ENCODE data around the gene ASB4.

Gene ASB4

DNA sequence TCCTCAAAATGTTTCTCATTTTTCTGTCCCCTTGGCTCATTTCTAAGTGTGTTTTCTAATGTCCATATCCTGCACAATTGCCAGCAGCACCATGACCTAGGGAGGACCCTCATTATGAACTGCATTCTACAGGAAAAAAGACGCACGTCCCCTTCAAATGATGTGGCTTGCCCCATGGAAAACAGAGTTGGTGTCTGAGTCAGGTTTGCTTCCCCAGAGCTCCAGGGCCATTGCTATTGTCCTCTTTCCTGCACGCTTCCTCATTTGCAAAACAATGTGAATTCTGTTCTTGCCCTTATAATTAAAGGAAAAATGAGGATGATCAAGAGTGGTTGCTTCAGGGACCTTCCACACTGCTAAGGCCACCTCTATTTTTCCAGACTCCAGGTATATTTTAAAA, 14.7 kb upstream of the ASB4 start:
- H3K4me3 ChIP-seq (replicated peaks; ENCODE audit: low read depth, low read length), result no peak overlapping the region
- TF ChIP-seq, protein P1, sequence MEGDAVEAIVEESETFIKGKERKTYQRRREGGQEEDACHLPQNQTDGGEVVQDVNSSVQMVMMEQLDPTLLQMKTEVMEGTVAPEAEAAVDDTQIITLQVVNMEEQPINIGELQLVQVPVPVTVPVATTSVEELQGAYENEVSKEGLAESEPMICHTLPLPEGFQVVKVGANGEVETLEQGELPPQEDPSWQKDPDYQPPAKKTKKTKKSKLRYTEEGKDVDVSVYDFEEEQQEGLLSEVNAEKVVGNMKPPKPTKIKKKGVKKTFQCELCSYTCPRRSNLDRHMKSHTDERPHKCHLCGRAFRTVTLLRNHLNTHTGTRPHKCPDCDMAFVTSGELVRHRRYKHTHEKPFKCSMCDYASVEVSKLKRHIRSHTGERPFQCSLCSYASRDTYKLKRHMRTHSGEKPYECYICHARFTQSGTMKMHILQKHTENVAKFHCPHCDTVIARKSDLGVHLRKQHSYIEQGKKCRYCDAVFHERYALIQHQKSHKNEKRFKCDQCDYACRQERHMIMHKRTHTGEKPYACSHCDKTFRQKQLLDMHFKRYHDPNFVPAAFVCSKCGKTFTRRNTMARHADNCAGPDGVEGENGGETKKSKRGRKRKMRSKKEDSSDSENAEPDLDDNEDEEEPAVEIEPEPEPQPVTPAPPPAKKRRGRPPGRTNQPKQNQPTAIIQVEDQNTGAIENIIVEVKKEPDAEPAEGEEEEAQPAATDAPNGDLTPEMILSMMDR (IDR thresholded peaks at IDR 0.05; ENCODE audit: low read length, missing control alignments), result no peak
- DNase-seq (ENCODE audit: low read depth), result no peak

DNA sequence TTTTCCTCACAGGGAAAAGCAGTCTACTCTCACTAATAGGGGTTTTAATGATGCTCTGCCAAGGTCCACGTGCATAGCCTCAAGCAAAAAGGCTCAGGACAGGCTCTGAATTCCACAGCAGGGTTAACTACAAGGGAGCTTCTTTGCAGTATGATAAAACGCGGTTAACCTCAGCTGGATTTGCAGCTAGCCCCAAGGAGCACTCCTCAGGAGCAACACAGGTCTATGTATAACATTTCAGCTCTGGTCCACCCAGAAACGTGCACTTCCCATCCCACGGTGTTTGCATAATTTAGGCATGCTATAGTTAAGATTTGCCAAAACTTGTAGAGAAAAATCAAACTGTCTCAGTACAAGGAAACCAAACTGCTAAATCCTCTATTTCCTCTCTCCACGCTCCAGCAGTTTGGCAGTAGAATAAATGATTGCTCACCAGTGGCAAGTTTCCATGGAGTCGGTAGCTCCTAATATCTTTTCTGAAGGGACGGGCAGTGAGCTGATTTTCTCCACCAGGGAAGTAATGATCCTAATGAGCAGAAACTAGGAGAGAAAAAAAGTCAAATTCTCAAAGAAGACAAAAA, 13.1 kb upstream of the ASB4 start:
- DNase-seq (ENCODE audit: low read depth), result peak; percentile 28
- no peak overlapping the region for H3K4me3 ChIP-seq (replicated peaks; ENCODE audit: low read depth, low read length)
- TF ChIP-seq, protein P1 (IDR thresholded peaks at IDR 0.05; ENCODE audit: low read length, missing control alignments), result no peak

DNA sequence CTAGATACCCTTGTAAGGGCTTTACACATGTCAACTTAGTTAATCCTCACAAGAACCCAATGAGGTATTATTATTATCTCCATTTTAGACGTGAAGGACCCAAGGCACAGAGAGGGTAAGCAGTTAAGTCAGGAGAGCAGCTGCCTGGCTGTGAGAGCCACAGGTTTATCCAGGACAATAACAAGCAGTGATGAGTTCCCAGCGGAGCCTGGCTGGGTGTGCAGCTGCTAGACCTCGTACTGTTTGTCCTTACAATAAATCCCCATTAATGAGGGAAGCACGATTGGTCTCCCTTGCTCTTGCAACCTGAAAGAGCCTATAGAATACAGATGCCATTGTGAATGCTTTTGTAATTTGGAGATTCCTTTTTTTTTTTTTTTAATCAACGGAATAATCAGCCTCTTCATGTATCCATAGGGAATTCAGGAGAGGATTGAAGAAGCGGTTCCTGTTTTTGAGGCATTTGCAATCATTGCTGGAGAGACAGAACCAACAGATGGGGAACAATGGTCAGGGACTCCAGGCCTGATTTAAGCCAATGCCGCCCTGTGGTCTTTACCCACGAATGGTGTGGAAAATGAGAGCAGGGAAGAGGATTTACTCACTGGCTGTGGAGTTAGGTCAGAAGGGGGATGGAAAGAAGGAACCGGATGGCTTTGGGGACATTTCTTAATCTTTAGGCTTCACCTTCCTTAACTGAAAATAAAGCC, 12.3 kb upstream of the ASB4 start:
- H3K4me3 ChIP-seq (replicated peaks; ENCODE audit: low read depth, low read length), result no peak overlapping the region
- no peak for DNase-seq (ENCODE audit: low read depth)
- TF ChIP-seq, protein P1 (IDR thresholded peaks at IDR 0.05; ENCODE audit: low read length, missing control alignments), result no peak

DNA sequence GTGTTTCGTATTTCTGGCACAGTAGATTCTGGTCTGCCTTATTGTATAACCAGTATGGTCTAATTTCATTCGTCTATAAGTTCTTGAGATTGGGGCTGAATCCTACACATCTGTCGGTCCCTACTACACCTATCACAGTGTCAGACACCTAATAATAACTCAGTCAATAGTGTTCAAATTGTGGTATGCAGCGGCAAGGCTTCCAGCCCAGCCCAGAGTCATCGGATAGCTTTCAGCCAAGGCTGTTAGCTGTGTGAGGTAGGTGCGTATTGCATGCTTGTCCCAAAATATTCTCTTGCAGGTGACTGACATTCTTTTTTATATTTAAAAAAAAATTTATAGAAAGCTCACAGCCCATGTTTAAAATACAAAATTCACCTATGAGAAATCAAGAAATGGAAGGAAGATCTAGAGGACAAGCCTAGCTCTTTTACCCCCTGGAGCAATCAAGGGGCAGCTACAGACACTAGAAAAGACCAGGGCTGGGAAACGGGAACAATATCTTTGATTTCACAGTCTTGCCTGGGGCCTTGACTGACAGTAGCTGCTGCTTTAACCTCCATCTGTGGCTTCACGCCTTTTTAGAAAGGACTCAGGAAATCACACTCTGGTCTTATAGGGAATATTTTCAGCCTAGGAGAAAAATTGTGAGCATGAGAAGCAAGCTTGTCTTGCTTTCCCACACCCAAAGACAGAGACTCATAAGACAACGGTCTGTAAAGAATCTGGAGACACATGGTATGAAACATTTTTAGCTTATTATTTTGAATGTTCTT, 9.5 kb upstream of the ASB4 start:
- no peak for DNase-seq (ENCODE audit: low read depth)
- no peak overlapping the region for H3K4me3 ChIP-seq (replicated peaks; ENCODE audit: low read depth, low read length)
- TF ChIP-seq, protein P1 (IDR thresholded peaks at IDR 0.05; ENCODE audit: low read length, missing control alignments), result no peak

DNA sequence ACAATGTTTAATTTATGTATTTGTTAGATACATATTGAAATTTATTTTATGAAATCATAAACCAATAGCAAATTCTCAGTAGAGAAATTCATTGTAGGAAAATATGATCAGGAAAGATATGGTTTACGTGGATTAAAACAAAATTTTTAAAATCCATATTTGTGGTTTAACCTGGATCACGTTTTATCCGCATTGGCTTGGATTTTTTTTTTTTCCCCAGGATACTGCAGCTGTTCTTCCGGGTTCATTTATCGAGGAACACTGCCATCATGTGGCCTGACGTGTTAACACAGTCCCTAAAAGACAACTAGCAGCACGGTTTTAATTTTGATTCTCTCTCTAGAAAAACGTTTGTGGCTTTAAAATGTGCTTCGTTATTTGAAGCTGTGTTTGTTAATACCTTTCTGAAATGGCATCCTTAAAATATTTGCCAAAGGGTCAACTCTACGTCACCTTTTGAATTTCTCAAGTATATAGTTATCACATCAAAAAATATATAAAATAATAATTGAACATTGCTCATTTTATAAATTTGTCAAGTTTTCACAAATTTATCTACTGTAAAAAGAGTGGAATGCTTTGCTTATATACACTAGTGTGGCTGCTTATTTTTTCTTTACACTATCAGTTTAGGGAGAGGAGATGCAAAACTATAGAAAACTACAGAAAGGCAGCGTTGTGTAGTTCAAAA, 8.7 kb upstream of the ASB4 start:
- DNase-seq (ENCODE audit: low read depth), result peak; percentile 87
- no peak overlapping the region for H3K4me3 ChIP-seq (replicated peaks; ENCODE audit: low read depth, low read length)
- TF ChIP-seq, protein P1 (IDR thresholded peaks at IDR 0.05; ENCODE audit: low read length, missing control alignments), result peak; percentile 79

DNA sequence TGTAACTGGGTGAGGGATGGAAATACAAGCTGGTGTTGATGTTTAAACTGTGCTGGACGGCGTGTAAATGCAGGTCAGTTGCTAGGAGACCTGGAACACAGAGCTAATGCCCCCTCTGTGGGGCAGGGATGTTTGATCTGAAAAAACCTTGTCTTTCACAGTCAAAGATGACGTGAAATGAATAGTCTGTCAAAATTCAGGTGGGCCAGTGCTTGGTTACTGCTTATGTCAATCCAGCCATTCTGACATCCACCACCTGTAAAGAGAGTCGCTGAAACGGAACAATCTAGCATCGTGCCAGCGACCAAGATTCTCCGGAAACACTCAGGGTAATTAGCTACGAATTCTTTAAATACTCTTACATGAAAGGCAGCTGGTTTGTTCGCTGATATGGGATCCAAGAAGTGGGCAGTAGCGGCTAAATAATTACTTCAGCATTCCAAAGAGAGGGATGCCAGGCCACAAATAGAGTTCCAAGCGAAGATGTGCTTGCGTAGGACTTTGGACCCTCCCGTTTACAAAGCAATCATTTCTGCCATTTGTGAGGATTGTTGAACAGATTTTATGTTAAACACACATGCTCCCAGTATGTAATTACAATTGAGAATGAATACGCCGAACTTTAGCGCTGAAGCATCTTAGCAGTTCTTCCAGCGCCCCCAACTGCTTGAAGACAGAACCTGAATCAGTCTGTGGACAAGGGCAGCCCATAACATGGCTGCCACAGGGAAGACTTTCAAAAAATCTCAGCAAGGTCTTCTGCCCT, 7.3 kb upstream of the ASB4 start:
- DNase-seq (ENCODE audit: low read depth), result peak; percentile 70
- TF ChIP-seq, protein P1 (IDR thresholded peaks at IDR 0.05; ENCODE audit: low read length, missing control alignments), result peak; percentile 70
- peak overlapping the region; percentile 32 for H3K4me3 ChIP-seq (replicated peaks; ENCODE audit: low read depth, low read length)
